Endothelial cell of umbilical vein (primary cell): ENCODE results near the gene ARPC2.

Experiments
- MYC ChIP-seq: IDR thresholded peaks from one replicate; pipeline ENCODE4 v1.6.1; 2011; ENCODE audit warnings: mild to moderate bottlenecking, low read depth, low read length
- POLR2A ChIP-seq: IDR thresholded peaks from 2 replicates; pipeline ENCODE4 v1.6.1; 2012; ENCODE audit warnings: low read depth, mild to moderate bottlenecking, control low read depth, low read length
- POLR2AphosphoS5 ChIP-seq: IDR thresholded peaks from 2 replicates; pipeline ENCODE4 v1.6.1; 2012; ENCODE audit warnings: low read depth, mild to moderate bottlenecking, control low read depth, low read length, moderate library complexity; ENCODE audit not compliant: insufficient read depth
- TF ChIP-seq, protein P1 (sequence below), 2 donors: IDR thresholded peaks; 1 replicate in 1 of 2; 2 replicates in 1 of 2; pipeline ENCODE4 v1.5.1; 2011; ENCODE audit warnings: low read length in 2 of 2, mild to moderate bottlenecking in 2 of 2, moderate library complexity in 2 of 2, control low read depth in 1 of 2, inconsistent platforms in 1 of 2, low read depth in 1 of 2; ENCODE audit not compliant: insufficient read depth in 1 of 2; ENCODE audit errors: extremely low read depth in 1 of 2

DNA sequence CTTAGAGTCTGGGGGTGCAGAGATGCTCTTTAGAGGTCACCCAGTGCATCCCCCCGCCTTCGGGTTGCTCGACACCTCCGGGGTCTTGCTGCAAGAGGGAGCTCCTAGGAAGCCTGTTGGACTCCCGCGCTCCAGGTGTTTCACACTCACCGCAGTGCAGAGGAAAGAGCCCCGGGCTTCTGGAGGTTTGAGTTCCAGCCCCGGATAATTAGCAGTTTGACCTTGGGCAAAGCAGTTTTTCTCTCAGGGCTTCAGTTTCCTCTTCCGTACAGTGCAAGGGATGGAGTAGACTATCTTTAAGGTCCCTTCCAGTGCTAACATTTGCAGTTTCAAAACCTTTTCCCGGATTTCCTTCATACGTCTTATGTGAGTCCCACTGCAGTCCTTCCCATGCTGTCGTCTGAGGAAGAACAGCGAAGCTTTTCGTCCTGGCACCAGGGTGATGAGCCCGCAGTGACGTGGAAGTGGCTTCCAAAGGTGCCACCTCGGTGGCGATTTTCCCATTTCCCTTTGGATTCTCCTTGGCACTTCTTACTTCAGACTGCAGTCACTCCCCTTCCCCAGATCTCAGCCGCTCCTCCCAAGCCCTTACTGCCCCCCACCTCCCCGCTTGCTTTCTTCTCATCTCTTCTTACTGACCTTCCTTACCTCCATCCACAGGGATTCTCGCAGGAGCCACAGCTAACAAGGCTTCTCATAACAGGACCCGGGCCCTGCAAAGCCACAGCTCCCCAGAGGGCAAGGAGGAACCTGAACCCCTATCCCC lies 53.9 kb downstream of the ARPC2 start:
- TF ChIP-seq, protein P1, sequence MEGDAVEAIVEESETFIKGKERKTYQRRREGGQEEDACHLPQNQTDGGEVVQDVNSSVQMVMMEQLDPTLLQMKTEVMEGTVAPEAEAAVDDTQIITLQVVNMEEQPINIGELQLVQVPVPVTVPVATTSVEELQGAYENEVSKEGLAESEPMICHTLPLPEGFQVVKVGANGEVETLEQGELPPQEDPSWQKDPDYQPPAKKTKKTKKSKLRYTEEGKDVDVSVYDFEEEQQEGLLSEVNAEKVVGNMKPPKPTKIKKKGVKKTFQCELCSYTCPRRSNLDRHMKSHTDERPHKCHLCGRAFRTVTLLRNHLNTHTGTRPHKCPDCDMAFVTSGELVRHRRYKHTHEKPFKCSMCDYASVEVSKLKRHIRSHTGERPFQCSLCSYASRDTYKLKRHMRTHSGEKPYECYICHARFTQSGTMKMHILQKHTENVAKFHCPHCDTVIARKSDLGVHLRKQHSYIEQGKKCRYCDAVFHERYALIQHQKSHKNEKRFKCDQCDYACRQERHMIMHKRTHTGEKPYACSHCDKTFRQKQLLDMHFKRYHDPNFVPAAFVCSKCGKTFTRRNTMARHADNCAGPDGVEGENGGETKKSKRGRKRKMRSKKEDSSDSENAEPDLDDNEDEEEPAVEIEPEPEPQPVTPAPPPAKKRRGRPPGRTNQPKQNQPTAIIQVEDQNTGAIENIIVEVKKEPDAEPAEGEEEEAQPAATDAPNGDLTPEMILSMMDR (IDR thresholded peaks at IDR 0.05; ENCODE audit: extremely low read depth in 1 of 2, insufficient read depth in 1 of 2, low read depth in 1 of 2, low read length in 2 of 2): no peak
- TF ChIP-seq POLR2A (peak; percentile 37), POLR2AphosphoS5 (peak; percentile 5), MYC (no peak)
